Measurements from ENCODE around the gene TMEM220.

GRCh38 chr17:10735821-10736220 is 6.0 kb upstream of the TMEM220 start:
- TF ChIP-seq CTCF (conservative IDR thresholded peaks at IDR 0.05; ENCODE audit: low read depth, low read length) (no peak), EZH2 (IDR thresholded peaks at IDR 0.05; ENCODE audit: low read length, unreplicated experiment) (no peak)
